HG02642 (cell line): ENCODE results near the gene ABHD14A.
A peak's percentile ranks its signal among the peaks of the same experiment; 100 is the strongest.

Experiments
- ATAC-seq: cut with Tn5 transposase; IDR thresholded peaks from one replicate; pipeline ENCODE4 v1.9.1; 2021; ENCODE audit warnings: mild to moderate bottlenecking; ENCODE audit not compliant: unreplicated experiment, poor library complexity

Gene ABHD14A

GRCh38 chr3:51968883-51969678 lies 5.8 kb upstream of the ABHD14A start:
- no peak for ATAC-seq

DNA sequence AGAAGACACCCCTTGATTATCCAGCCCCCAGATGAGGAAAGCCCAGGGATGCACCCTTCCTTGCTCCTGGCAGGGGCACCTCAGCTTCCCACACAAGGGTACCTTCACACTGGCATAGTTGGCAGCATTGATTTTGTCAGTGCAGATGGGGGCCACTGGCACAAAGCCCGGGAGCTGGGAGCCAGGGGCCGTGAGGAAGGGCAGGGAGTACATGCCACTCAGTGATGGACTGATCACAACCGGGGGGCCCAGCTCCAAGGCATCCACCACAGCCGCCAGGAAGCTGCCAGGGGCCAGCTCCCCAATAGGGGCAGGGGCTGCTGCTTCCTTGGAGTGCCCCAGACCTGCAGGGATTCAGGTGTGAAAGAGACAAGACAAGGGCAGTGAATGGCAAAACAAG lies 5.0 kb upstream of the ABHD14A start:
- no peak for ATAC-seq

GRCh38 chr3:51970606-51971300 lies 4.1 kb upstream of the ABHD14A start:
- ATAC-seq = no peak

DNA sequence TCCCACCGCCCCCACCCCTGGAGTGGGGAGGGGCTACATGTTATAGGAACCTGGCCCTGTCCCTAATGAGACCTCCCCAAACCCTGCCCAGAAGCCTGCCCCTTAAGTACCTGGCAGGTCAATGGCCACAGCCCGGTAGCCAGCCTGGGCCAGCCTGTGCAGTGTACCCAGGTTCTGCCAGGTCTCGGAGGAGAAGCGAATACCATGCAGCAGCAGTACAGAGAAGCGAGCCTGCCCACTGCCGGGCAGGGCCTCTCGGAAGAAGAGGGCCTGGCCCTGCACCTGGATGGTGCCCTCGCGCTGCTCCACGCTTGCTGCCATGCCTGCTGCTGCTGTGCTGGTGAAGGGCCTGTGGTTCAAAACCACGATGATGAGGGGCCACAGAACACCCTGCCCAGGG lies 3.5 kb upstream of the ABHD14A start:
- ATAC-seq = no peak

GRCh38 chr3:51974277-51974962 lies 444 bp upstream of the ABHD14A start:
- ATAC-seq = peak; percentile 8

- ATAC-seq = no peak
Observed at GRCh38 chr3:51975852-51976549, 1.1 kb downstream of the ABHD14A start.

DNA sequence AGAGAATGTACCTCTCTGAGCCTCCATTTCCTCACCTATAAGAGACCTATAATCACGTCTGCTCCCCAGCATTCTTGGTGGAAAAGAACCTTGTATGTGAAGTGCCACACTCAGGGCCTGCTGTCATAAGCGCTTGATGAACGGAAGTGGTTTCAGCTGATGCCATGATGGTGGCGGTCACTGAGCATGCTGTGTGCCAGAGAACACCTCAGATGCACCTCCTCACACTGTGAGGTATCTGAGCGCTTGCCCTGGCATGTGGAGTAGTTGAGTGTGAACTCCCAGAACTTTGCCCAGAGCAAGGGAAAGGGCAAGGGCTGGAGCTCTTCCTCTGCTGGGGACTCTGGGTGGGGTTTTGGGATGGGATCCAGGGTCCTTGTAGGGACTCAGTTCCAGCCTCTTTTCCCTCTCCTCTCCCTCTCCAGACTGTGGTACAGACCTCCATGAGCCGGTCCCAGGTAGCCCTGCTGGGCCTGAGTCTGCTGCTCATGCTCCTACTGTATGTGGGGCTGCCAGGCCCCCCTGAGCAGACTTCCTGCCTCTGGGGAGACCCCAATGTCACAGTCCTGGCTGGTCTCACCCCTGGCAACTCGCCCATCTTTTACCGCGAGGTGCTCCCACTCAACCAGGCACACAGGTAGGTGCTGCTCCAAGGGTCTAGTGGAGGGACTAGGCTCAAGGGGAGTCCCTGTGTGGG lies 2.7 kb downstream of the ABHD14A start:
- ATAC-seq = no peak

DNA sequence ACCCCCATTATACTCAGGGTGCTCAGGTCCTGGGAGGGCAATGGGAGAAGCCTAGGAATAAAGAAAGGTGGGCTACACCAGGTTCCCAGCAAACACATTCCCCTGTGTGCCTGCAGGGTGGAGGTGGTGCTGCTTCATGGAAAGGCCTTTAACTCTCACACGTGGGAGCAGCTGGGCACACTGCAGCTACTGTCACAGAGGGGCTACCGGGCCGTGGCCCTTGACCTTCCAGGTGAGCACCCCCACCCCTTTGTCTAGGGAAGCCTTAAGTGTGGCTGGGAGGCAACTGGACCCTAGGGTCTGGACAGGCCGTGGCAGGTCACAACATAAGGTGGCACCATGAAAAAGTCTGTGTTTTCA lies 3.3 kb downstream of the ABHD14A start:
- ATAC-seq = no peak

DNA sequence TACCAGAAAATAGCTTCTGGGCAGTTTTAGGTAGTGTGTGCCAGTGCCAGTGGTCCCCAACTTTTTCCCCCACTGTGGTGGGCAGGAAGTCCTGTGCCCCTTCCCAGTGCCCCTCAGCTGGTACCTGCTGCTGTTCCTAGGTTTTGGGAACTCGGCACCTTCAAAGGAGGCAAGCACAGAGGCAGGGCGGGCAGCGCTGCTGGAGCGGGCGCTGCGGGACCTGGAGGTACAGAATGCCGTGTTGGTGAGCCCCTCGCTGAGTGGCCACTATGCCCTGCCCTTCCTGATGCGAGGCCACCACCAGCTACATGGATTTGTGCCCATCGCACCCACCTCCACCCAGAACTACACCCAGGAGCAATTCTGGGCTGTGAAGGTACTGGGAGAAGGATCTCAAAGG lies 5.4 kb downstream of the ABHD14A start:
- no peak for ATAC-seq

DNA sequence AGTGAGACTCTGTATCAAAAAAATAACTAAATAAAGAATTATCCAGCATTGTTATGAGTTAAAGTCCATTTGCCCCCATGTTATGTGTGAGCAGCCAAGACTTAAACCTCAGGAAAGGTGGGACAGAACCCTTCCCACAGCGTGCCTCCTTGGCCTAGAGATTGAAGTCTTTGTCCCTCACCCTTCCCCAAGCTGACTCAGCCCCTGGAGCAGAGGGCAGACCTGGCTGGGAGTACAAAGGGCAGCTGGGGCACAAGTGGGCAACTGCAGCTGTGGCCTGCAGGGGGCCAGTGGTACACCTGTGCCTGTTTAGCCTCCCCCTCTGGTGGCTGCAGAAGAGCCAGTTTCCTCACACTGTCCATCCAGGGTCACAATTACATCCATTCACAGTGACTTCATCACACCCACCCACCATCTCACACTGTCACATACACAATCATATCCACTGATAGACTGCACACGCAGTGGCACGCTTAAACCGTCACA lies 7.5 kb downstream of the ABHD14A start:
- peak; percentile 46 for ATAC-seq

GRCh38 chr3:51982838-51983577 lies 8.1 kb downstream of the ABHD14A start, which contains the start of gene ACY1:
Gene ACY1, plus strand, starts transcription at chr3:51983535. Its CDS starts 530 bp downstream, at chr3:51984065.
- peak; percentile 72 for ATAC-seq

DNA sequence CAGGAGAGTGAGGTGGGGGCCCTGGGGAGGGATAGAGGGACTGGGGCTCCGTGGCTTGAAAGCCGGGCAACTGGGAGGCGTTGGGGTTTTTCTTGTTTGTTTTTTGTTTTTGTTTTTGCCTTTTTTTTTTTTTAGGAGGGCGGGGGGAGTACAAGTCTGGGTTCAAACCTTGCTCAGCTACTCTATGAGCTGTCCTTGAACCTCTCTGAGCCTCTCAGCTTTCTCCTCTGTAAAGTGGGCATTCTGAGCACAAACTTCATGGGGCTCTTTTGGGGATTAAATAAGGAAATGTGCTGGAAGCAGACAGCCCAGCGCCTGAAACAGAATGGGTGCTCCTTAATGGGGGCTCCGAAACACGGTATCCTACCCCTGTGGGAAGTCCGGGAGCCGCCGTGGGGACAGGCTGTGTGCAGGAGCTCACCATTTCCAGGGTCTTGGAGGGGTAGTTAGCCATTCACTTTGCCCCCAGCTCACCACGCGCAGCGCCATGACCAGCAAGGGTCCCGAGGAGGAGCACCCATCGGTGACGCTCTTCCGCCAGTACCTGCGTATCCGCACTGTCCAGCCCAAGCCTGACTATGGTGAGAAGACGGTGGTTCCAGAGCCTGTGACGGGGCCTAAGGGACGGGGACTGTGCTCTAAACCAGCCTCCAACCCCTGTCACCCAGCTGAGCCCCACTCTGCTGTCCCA lies 8.9 kb downstream of the ABHD14A start:
- ATAC-seq = no peak

GRCh38 chr3:51984269-51984647 lies 9.4 kb downstream of the ABHD14A start:
- ATAC-seq = no peak

- no peak for ATAC-seq
Observed at GRCh38 chr3:51985063-51985462, 10.2 kb downstream of the ABHD14A start.

GRCh38 chr3:51986010-51986947 lies 11.4 kb downstream of the ABHD14A start:
- no peak for ATAC-seq

- ATAC-seq = no peak
Observed at GRCh38 chr3:51987568-51987967, 12.7 kb downstream of the ABHD14A start.

GRCh38 chr3:51988286-51989146 lies 13.7 kb downstream of the ABHD14A start:
- no peak for ATAC-seq
